SU-DHL-6 (cell line): Measurements from ENCODE around the gene SF3B2.

Experiments
- CTCF ChIP-seq: fragments of 200-600 bp; sonication (generic); IDR thresholded peaks from one replicate; pipeline ENCODE4 v1.5.1; 2017; ENCODE audit warnings: antibody characterized with exemption, mild to moderate bottlenecking, low read length, moderate library complexity; ENCODE audit not compliant: insufficient read depth, poor library complexity, severe bottlenecking
- EZH2phosphoT487 ChIP-seq: fragments of 200-600 bp; sonication (generic), shearing (Covaris generic); conservative IDR thresholded peaks from 2 replicates; pipeline ENCODE4 v1.6.1; 2018; ENCODE audit warnings: mild to moderate bottlenecking, antibody characterized with exemption, low read length, moderate library complexity, mixed read lengths

- TF ChIP-seq CTCF (no peak), EZH2phosphoT487 (no peak)
Observed at GRCh38 chr11:66076561-66076960, 24.4 kb downstream of the SF3B2 start.
